Upper lobe of left lung (tissue), 4 donors: ENCODE results near the gene SEMA5A.

Source experiments
- CTCF ChIP-seq, 6 experiments: fragments of 450-650 bp in 4 of 6; fragments of 200-600 bp in 2 of 6; sonication (generic) in 2 of 6; IDR thresholded peaks; one replicate each; pipeline ENCODE4 v1.5.1; 2016 to 2019; ENCODE audit warnings: antibody characterized with exemption in 6 of 6
- POLR2A ChIP-seq, 4 donors: fragments of 450-650 bp; IDR thresholded peaks; one replicate each; pipeline ENCODE4 v1.5.1; 2016 to 2017; ENCODE audit warnings: antibody characterized with exemption in 4 of 4, mild to moderate bottlenecking in 2 of 4

GRCh38 chr5:9046756-9047481, 499.0 kb downstream of the SEMA5A start:
- TF ChIP-seq CTCF (IDR thresholded peaks at IDR 0.05) (no peak), POLR2A (IDR thresholded peaks at IDR 0.05) (no peak)
